Astrocyte (in vitro differentiated cells and primary cell): ENCODE data around the gene PRODH.

Experiments used
- EZH2 ChIP-seq: IDR thresholded peaks from 2 replicates; pipeline ENCODE4 v1.6.1; 2012; ENCODE audit warnings: mild to moderate bottlenecking, low read length, inconsistent platforms; ENCODE audit not compliant: insufficient read depth
- TF ChIP-seq, protein P1 (sequence below): IDR thresholded peaks from 2 replicates; pipeline ENCODE4 v1.5.1; 2011; ENCODE audit warnings: low read depth, mild to moderate bottlenecking, inconsistent platforms, low read length, moderate library complexity; ENCODE audit not compliant: insufficient read depth

DNA sequence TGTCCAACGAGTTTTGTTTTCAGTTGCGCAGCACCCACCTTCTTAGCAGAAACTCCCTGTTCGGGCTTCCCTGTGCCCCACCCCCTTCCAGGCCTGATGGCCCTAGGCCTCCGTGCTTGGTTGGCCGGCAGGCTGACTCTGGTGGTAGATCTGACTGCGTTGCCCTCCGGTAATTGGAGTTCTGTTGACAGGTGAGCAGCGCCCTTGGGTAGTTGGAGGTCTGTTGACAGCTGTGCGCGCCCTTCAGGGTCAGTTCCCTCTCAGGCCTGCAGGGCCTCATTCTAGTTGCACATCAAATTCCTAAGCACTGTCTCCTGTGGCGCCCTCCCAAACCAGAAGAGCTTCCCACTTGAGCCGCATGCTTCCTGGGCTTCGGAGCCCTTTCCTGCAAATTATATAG, 29.2 kb downstream of the PRODH start:
- TF ChIP-seq, protein P1, sequence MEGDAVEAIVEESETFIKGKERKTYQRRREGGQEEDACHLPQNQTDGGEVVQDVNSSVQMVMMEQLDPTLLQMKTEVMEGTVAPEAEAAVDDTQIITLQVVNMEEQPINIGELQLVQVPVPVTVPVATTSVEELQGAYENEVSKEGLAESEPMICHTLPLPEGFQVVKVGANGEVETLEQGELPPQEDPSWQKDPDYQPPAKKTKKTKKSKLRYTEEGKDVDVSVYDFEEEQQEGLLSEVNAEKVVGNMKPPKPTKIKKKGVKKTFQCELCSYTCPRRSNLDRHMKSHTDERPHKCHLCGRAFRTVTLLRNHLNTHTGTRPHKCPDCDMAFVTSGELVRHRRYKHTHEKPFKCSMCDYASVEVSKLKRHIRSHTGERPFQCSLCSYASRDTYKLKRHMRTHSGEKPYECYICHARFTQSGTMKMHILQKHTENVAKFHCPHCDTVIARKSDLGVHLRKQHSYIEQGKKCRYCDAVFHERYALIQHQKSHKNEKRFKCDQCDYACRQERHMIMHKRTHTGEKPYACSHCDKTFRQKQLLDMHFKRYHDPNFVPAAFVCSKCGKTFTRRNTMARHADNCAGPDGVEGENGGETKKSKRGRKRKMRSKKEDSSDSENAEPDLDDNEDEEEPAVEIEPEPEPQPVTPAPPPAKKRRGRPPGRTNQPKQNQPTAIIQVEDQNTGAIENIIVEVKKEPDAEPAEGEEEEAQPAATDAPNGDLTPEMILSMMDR = no peak
- TF ChIP-seq EZH2 = no peak
